MCF 10A (cell line): ENCODE data around the gene MAP3K5. TPM values are rescaled to one million over a fixed set of nuclear protein-coding genes. Genes with fewer than 3 reads are reported as not detected.
"Not testable (repeated sequence)": the region's sequence is repeated elsewhere in the genome, so short reads cannot be mapped to it uniquely, and the experiment has no call there.

Source experiments
- BruUV-seq: library from RNA; stranded (reverse); fragments of 400-500 nt; replicated peaks from 2 replicates; lab custom pipeline; 2021; lab: Mats Ljungman, UMichigan
- CTCF ChIA-PET: fragments of 300-600 bp; sonication (Branson Sonifier 250); formaldehyde crosslinking; extraction: SDS; loops from one replicate; lab custom pipeline; 2021; ENCODE audit warnings: antibody characterized with exemption, inconsistent platforms; lab: Yijun Ruan, JAX
- POLR2A ChIA-PET: fragments of 300-600, 350-650 bp; sonication (Branson Sonifier 250); formaldehyde crosslinking; extraction: SDS; loops from one replicate; lab custom pipeline; 2020; ENCODE audit warnings: antibody characterized with exemption, inconsistent platforms; lab: Yijun Ruan, JAX
- DNase-seq: peaks from one replicate; pipeline ENCODE4 v3.0.0-alpha.2; 2018; ENCODE audit not compliant: unreplicated experiment
- H3K27ac Mint-ChIP-seq: one replicate; pipeline ENCODE4 v1.8.0; 2022; ENCODE audit warnings: mild to moderate bottlenecking, low read depth, mixed read lengths; ENCODE audit not compliant: unreplicated experiment
- H3K27me3 Mint-ChIP-seq: one replicate; pipeline ENCODE4 v1.8.0; 2022; ENCODE audit warnings: mixed read lengths; ENCODE audit not compliant: insufficient read depth, unreplicated experiment
- H3K36me3 Mint-ChIP-seq: one replicate; pipeline ENCODE4 v1.8.0; 2022; ENCODE audit warnings: mild to moderate bottlenecking, moderate library complexity, mixed read lengths; ENCODE audit not compliant: insufficient read depth, unreplicated experiment
- H3K4me1 Mint-ChIP-seq: one replicate; pipeline ENCODE4 v1.8.0; 2022; ENCODE audit warnings: mixed read lengths; ENCODE audit not compliant: insufficient read depth, unreplicated experiment
- H3K4me3 Mint-ChIP-seq: one replicate; pipeline ENCODE4 v1.8.0; 2022; ENCODE audit warnings: mild to moderate bottlenecking, moderate library complexity, mixed read lengths; ENCODE audit not compliant: unreplicated experiment
- H3K9me3 Mint-ChIP-seq: one replicate; pipeline ENCODE4 v1.8.0; 2022; ENCODE audit warnings: mixed read lengths; ENCODE audit not compliant: unreplicated experiment
- intact Hi-C: fragments of 100-400 bp; cut with micrococcal nuclease; formaldehyde crosslinking; loops from 2 replicates; pipeline ENCODE4 v1.14.1; 2022
- total RNA-seq: library from RNA; stranded (reverse); gene quantifications from 2 replicates; pipeline ENCODE4 v1.2.3, GENCODE V29; 2022
- TF ChIP-seq, protein P1 (sequence below): fragments of 200-600 bp; IDR thresholded peaks from one replicate; pipeline ENCODE4 v1.8.0; 2022; ENCODE audit warnings: antibody characterized with exemption, mild to moderate bottlenecking; ENCODE audit not compliant: unreplicated experiment

MAP3K5 gene
- total RNA-seq, 1 experiment from 2014 or later, result 8.4 TPM

DNA sequence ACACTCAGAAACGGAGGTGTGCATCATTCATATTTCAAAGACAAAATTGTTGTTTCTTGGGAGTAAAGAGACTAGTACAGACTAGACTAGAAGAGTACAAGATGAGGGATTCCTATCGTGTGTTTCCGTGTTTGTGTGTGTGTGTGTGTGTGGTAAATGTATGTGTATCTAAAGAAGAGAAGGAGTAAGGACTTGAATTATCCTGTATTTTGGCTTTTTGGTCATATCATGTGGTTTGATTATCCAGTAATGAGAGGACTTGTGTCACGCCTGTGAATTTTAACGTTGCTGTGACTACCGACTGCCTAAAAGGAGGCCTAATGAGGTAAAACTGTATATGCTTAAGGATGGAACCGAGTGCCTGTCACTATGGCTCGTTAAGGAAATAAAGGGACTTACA is 197.6 kb downstream of the MAP3K5 start:
- Mint-ChIP-seq H3K36me3 (peaks cover 32% of the 10 kb centered on the region), H3K9me3 (peaks cover 12% of the 10 kb centered on the region), H3K27ac (peak overlapping the region; percentile 96), H3K4me1 (peaks cover 20% of the 10 kb centered on the region), H3K27me3 (no peaks in the 10 kb centered on the region), H3K4me3 (no peak overlapping the region)
- intact Hi-C loops, result no loop called here
- POLR2A ChIA-PET, result interaction anchor here (1.2 to 2.2 kb wide), 3 partner anchors 12 to 197 kb away, joined by 3 to 7 read pairs (median 6); partner anchors contain the start of gene MAP3K5
- TF ChIP-seq, protein P1, sequence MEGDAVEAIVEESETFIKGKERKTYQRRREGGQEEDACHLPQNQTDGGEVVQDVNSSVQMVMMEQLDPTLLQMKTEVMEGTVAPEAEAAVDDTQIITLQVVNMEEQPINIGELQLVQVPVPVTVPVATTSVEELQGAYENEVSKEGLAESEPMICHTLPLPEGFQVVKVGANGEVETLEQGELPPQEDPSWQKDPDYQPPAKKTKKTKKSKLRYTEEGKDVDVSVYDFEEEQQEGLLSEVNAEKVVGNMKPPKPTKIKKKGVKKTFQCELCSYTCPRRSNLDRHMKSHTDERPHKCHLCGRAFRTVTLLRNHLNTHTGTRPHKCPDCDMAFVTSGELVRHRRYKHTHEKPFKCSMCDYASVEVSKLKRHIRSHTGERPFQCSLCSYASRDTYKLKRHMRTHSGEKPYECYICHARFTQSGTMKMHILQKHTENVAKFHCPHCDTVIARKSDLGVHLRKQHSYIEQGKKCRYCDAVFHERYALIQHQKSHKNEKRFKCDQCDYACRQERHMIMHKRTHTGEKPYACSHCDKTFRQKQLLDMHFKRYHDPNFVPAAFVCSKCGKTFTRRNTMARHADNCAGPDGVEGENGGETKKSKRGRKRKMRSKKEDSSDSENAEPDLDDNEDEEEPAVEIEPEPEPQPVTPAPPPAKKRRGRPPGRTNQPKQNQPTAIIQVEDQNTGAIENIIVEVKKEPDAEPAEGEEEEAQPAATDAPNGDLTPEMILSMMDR, result no peak
- BruUV-seq, result no TSS peak
- CTCF ChIA-PET, result interaction anchor here (0.6 to 1.3 kb wide), 2 partner anchors 104 to 198 kb away, joined by 3 to 4 read pairs; partner anchors contain the start of gene MAP3K5
- no peak for DNase-seq

DNA sequence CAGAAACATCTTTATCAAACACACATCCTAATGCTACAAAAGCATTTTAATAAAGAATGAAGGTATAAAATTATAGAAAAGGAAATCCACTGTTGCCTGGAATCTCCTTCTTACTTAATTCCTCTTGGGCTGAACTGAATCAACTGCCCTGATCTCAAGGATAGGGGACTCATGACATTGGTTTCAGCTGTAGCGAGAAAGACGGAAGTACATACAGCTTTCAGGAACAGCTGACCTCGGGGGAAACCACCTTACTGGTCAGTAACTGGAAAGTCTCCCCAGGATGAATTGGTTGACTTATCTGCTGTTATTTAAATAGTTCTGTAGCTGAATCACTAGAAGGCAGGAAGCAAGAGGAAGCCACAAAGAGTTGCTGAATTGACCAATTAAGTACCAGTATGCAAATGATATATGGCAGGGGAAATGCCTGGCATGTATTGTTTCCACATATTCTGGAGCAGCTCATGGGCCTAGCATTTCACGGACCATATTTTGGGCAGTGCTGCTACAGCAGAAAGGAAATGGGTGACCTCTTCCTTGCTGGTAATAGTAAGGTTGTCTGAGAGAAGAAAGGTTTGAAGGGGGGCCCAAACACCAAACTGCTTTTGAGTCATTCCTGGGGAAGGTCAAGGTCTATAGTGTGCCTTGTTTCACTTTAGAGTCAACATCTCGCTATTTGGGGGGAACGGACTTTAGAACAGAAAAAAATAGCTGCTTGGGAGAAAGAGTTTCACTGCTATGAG is 198.4 kb downstream of the MAP3K5 start:
- ChIA-PET CTCF (interaction anchor here (0.5 to 1.3 kb wide), 5 partner anchors 103 to 1407 kb away, joined by 3 to 6 read pairs (median 3); partner anchors contain the start of gene MAP3K5), POLR2A (interaction anchor here (1.2 to 2.2 kb wide), 3 partner anchors 13 to 198 kb away, joined by 3 to 7 read pairs (median 6); partner anchors contain the start of gene MAP3K5)
- Mint-ChIP-seq H3K36me3 (peaks cover 40% of the 10 kb centered on the region), H3K27me3 (no peaks in the 10 kb centered on the region), H3K4me3 (peak overlapping the region; percentile 16), H3K4me1 (peaks cover 20% of the 10 kb centered on the region), H3K27ac (peak overlapping the region; percentile 96), H3K9me3 (peaks cover 12% of the 10 kb centered on the region)
- peak; percentile 88 for DNase-seq
- intact Hi-C loops, result no loop called here
- TF ChIP-seq, protein P1, result no peak
- no TSS peak for BruUV-seq

DNA sequence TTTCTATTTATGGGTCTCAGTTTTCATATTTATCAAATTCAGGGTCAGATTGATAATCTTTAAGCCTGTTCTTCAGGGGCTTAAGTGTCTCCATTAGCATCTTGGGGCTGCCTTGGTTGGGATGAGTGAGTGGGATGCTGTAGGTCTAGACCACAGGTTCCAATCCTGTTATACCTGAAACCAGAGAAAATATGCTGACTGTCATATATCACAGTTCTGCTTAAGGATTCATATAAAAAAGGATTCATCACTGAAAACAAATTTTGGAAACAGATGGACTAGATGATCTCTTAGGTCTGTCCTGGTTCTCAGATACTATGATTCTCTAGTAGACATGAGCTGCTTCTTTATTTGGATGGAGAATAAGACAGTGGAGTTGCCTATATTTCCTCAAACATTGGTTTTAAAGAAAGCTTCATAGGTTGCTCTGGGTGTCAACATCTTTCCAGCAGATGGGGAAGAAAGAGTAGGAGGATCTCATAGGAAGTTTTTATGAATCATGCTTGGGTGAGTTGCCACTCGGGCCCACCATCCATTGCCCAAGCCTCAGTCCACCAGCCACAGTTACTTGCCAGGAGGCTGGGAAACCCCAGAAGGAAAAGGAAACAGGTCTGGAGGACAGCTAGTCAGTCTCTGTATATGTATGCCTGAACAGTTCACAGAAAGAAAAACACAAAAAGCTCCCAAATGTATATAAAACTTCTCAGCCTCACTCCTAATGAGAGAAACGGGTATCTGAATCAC is 199.2 kb downstream of the MAP3K5 start:
- peak; percentile 54 for DNase-seq
- TF ChIP-seq, protein P1, result no peak
- no peaks in the 10 kb centered on the region for H3K27me3 Mint-ChIP-seq
- H3K4me3 Mint-ChIP-seq, result peak overlapping the region; percentile 16
- ChIA-PET CTCF (interaction anchor here (0.8 kb wide), 1 partner anchor 65 kb away, joined by 3 read pairs; no protein-coding TSS in a partner anchor), POLR2A (interaction anchor here (1.2 to 2.2 kb wide), 2 partner anchors 17 to 199 kb away, joined by 3 to 7 read pairs; partner anchors contain the start of gene MAP3K5)
- intact Hi-C loops, result no loop called here
- peaks cover 12% of the 10 kb centered on the region for H3K9me3 Mint-ChIP-seq
- peaks cover 20% of the 10 kb centered on the region for H3K4me1 Mint-ChIP-seq
- H3K27ac Mint-ChIP-seq, result peak overlapping the region; percentile 96
- H3K36me3 Mint-ChIP-seq, result peaks cover 45% of the 10 kb centered on the region
- no TSS peak for BruUV-seq

- no peak for DNase-seq
- intact Hi-C loops, result no loop called here
- Mint-ChIP-seq H3K4me3 (no peak overlapping the region), H3K9me3 (peaks cover 12% of the 10 kb centered on the region), H3K36me3 (peaks cover 46% of the 10 kb centered on the region), H3K4me1 (peaks cover 22% of the 10 kb centered on the region), H3K27ac (no peak overlapping the region), H3K27me3 (no peaks in the 10 kb centered on the region)
- no TSS peak for BruUV-seq
- CTCF ChIA-PET, result interaction anchor here (0.9 to 1.9 kb wide), 4 partner anchors 10 to 201 kb away, joined by 3 to 7 read pairs (median 4); partner anchors contain the start of gene MAP3K5
- POLR2A ChIA-PET, result interaction anchor here (0.7 to 1.3 kb wide), 3 partner anchors 16 to 201 kb away, joined by 3 to 4 read pairs (median 3); partner anchors contain the start of gene MAP3K5
- TF ChIP-seq, protein P1, result no peak
Measured at GRCh38 chr6:136591617-136592016, 200.7 kb downstream of the MAP3K5 start.

DNA sequence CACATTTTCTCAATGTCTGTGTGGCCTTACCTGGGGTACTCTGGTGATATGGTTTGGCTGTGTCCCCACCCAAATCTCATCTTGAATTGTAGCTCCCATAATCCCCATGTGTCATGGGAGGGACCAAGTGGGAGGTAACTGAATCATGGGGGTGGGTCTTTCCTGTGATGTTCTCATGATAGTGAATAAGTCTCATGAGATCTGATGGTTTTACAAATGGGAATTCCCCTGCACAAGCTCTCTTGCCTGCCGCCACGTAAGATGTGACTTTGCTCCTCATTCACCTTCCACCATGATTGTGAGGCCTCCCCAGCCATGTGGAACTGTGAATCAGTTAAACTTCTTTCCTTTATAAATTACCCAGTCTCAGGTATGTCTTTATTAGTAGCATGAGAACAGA is 201.4 kb downstream of the MAP3K5 start:
- BruUV-seq, H3K27ac Mint-ChIP-seq, H3K4me3 Mint-ChIP-seq, H3K27me3 Mint-ChIP-seq, intact Hi-C loops, DNase-seq: not testable (repeated sequence)
- peaks cover 12% of the 10 kb centered on the region for H3K9me3 Mint-ChIP-seq
- H3K4me1 Mint-ChIP-seq, result peaks cover 28% of the 10 kb centered on the region
- H3K36me3 Mint-ChIP-seq, result peaks cover 50% of the 10 kb centered on the region
- POLR2A ChIA-PET, result interaction anchor here (0.5 to 1.3 kb wide), 3 partner anchors 17 to 201 kb away, joined by 3 to 4 read pairs (median 4); partner anchors contain the start of gene MAP3K5
- CTCF ChIA-PET, result interaction anchor here (0.6 to 1.9 kb wide), 3 partner anchors 34 to 247 kb away, joined by 3 to 6 read pairs (median 3); no protein-coding TSS in a partner anchor
